A549 (cell line): Measurements from ENCODE around the gene SLC9A9. TPM values are rescaled to one million over a fixed set of nuclear protein-coding genes. Genes with fewer than 3 reads are reported as not detected.

Experiments used
- ATAC-seq, 2 experiments: fragments of 200-7000 bp in 1 of 2; fragments of >200 bp in 1 of 2; cut with Nextera tagmentation in 1 of 2; cut with Tn5 transposase in 1 of 2; 3 replicates each; pipeline versions ENCODE4 v1.8.0 to v1.9.1; 2018 to 2020; ENCODE audit warnings: mild to moderate bottlenecking in 1 of 2, moderate library complexity in 1 of 2
- CTCF ChIA-PET: fragments of 300-600 bp; sonication (Branson Sonifier 250); formaldehyde crosslinking; extraction: SDS; loops from one replicate; lab custom pipeline; 2021; ENCODE audit warnings: antibody characterized with exemption, inconsistent platforms; lab: Yijun Ruan, JAX
- POLR2A ChIA-PET: fragments of 350-600 bp; formaldehyde crosslinking; extraction: SDS; loops from one replicate; lab custom pipeline; 2021; ENCODE audit warnings: antibody characterized with exemption, inconsistent platforms; lab: Yijun Ruan, JAX
- DNase-seq, 2 experiments: peaks; one replicate each; pipeline versions ENCODE4 v3.0.0 to v3.0.0-alpha.2; 2011 to 2016; ENCODE audit warnings: low read depth in 1 of 2, low spot score in 1 of 2
- FAIRE-seq: peaks from 2 replicates; lab custom pipeline; 2011; peaks lifted over from hg19 to GRCh38; lab: Jason Lieb, UNC
- H3K27ac ChIP-seq, 2 experiments: fragments of >200 bp; sonication (Bioruptor Twin); formaldehyde crosslinking; 3 replicates each; pipeline ENCODE4 v1.5.1; 2016 to 2017
- H3K4me1 ChIP-seq: fragments of >200 bp; sonication (Bioruptor Twin); formaldehyde crosslinking; 3 replicates; pipeline ENCODE4 v1.6.1; 2016
- H3K4me2 ChIP-seq: fragments of >200 bp; sonication (Bioruptor Twin); formaldehyde crosslinking; 3 replicates; pipeline ENCODE4 v1.6.1; 2016
- H3K4me3 ChIP-seq: fragments of >200 bp; sonication (Bioruptor Twin); formaldehyde crosslinking; 3 replicates; pipeline ENCODE4 v1.5.1; 2016
- H3K9me3 ChIP-seq: fragments of >200 bp; sonication (Bioruptor Twin); formaldehyde crosslinking; 3 replicates; pipeline ENCODE4 v1.6.1; 2016
- ATOH8 ChIP-seq: fragments of 250-450 bp; sonication (Bioruptor Pico); IDR thresholded peaks from 2 replicates; pipeline ENCODE4 v1.5.0; 2020; ENCODE audit warnings: low read depth, mild to moderate bottlenecking, moderate library complexity
- BCL3 ChIP-seq: fragments of >200 bp; sonication (Bioruptor Twin); formaldehyde crosslinking; IDR thresholded peaks from 3 replicates; pipeline ENCODE4 v1.6.1; 2016
- CBX2 ChIP-seq: fragments of 200-600 bp; sonication (generic); IDR thresholded peaks from 2 replicates; pipeline ENCODE4 v1.6.1; 2016; ENCODE audit warnings: low read depth, mild to moderate bottlenecking, borderline replicate concordance
- CBX8 ChIP-seq: fragments of 200-600 bp; sonication (generic); IDR thresholded peaks from 2 replicates; pipeline ENCODE4 v1.6.1; 2016
- CHD2 ChIP-seq: fragments of 150-350 bp; IDR thresholded peaks from 2 replicates; pipeline ENCODE4 v1.6.1; 2014; ENCODE audit warnings: low read length; ENCODE audit not compliant: partially characterized antibody
- CHD4 ChIP-seq: fragments of 200-600 bp; sonication (generic); IDR thresholded peaks from 2 replicates; pipeline ENCODE4 v1.6.1; 2016; ENCODE audit warnings: antibody characterized with exemption, mild to moderate bottlenecking, borderline replicate concordance
- CTCF ChIP-seq: fragments of >200 bp; sonication (Bioruptor Twin); formaldehyde crosslinking; IDR thresholded peaks from 3 replicates; pipeline ENCODE4 v1.5.1; 2016
- ELK1 ChIP-seq: fragments of 150-350 bp; IDR thresholded peaks from 2 replicates; pipeline ENCODE4 v1.6.1; 2014; ENCODE audit warnings: low read depth, mild to moderate bottlenecking, low read length
- EP300 ChIP-seq, 2 experiments: fragments of >200 bp; sonication (Bioruptor Twin); formaldehyde crosslinking; IDR thresholded peaks; 2 replicates in 1 of 2; 3 replicates in 1 of 2; pipeline ENCODE4 v1.6.1; 2016 to 2017
- ESRRA ChIP-seq: fragments of 150-350 bp; IDR thresholded peaks from 2 replicates; pipeline ENCODE4 v1.6.1; 2014; ENCODE audit warnings: mild to moderate bottlenecking, low read length, borderline replicate concordance
- FOSB ChIP-seq: fragments of 250-450 bp; sonication (Bioruptor Pico); IDR thresholded peaks from 2 replicates; pipeline ENCODE4 v1.5.0; 2020; ENCODE audit warnings: mild to moderate bottlenecking, moderate library complexity
- JUNB ChIP-seq: fragments of >200 bp; sonication (Bioruptor Twin); formaldehyde crosslinking; IDR thresholded peaks from 2 replicates; pipeline ENCODE4 v1.6.1; 2016
- KDM5A ChIP-seq: fragments of 200-600 bp; sonication (generic); IDR thresholded peaks from 2 replicates; pipeline ENCODE4 v1.6.1; 2016; ENCODE audit warnings: antibody characterized with exemption, mild to moderate bottlenecking
- MAFK ChIP-seq: fragments of 450-650 bp; IDR thresholded peaks from 2 replicates; pipeline ENCODE4 v1.6.1; 2014; ENCODE audit not compliant: partially characterized antibody
- MAX ChIP-seq: IDR thresholded peaks from 2 replicates; pipeline ENCODE4 v1.6.1; 2012
- MYC ChIP-seq: IDR thresholded peaks from 2 replicates; pipeline ENCODE4 v1.6.1; 2012; ENCODE audit warnings: mild to moderate bottlenecking, inconsistent platforms, low read length, improper control_type of control experiment, borderline replicate concordance
- NFE2L2 ChIP-seq: fragments of 150-350 bp; conservative IDR thresholded peaks from 2 replicates; pipeline ENCODE4 v1.6.1; 2014; ENCODE audit warnings: low read length
- NR3C1 ChIP-seq: fragments of >200 bp; sonication (Bioruptor Twin); formaldehyde crosslinking; IDR thresholded peaks from 3 replicates; pipeline ENCODE4 v1.6.1; 2017
- POLR2A ChIP-seq: IDR thresholded peaks from 2 replicates; pipeline ENCODE4 v1.6.1; 2012; ENCODE audit warnings: mild to moderate bottlenecking, low read length
- RCOR1 ChIP-seq: fragments of 150-350 bp; IDR thresholded peaks from 2 replicates; pipeline ENCODE4 v1.6.1; 2014; ENCODE audit warnings: antibody characterized with exemption, low read length, low read depth
- REST ChIP-seq: fragments of 200-600 bp; sonication (generic); IDR thresholded peaks from 2 replicates; pipeline ENCODE4 v1.6.1; 2016; ENCODE audit warnings: antibody characterized with exemption, mild to moderate bottlenecking, moderate library complexity
- RFX5 ChIP-seq: fragments of 450-650 bp; IDR thresholded peaks from 2 replicates; pipeline ENCODE4 v1.7.1; 2014; ENCODE audit warnings: antibody characterized with exemption, mild to moderate bottlenecking, moderate library complexity
- USF2 ChIP-seq: fragments of 450-650 bp; IDR thresholded peaks from 2 replicates; pipeline ENCODE4 v1.6.1; 2014; ENCODE audit warnings: antibody characterized with exemption
- ZC3H11A ChIP-seq: fragments of 450-650 bp; IDR thresholded peaks from 2 replicates; pipeline ENCODE4 v1.6.1; 2014; ENCODE audit warnings: antibody characterized with exemption, mild to moderate bottlenecking
- WGBS: methylation state at CpG from one replicate; pipeline ENCODE4 v1.1.6; 2017; ENCODE audit errors: missing lambda C conversion rate; 5-methylcytosine and 5-hydroxymethylcytosine counted together
- polyA plus RNA-seq, 4 experiments: library from polyadenylated mRNA; depleted of rRNA in 3 of 4; stranded (reverse); fragments of >200 nt; fragmentation: RNase III in 1 of 4; extraction: RNeasy Plus Mini Kit Qiagen cat#74134 plus additional on column Dnase treatment in 1 of 4; gene quantifications; 2 replicates in 3 of 4; 3 replicates in 1 of 4; pipeline ENCODE4 v1.2.3, GENCODE V29; 2011 to 2017

SLC9A9 gene
- polyA plus RNA-seq, 2 of the 4 experiments (the other 2 are of a cell fraction) = 0.10 to 0.32 TPM

- TF ChIP-seq NFE2L2 (no peak), MAX (no peak), MYC (no peak), POLR2A (no peak), MAFK (no peak), USF2 (no peak)
- ChIA-PET POLR2A (no interaction called here), CTCF (no interaction called here)
- ATAC-seq (no peak), DNase-seq (no peak), FAIRE-seq (no peak)
- no peaks in the 10 kb centered on the region for H3K4me1 ChIP-seq
- WGBS = 0% methylated on average over 2 of the region's 2 CpGs
- no peaks in the 10 kb centered on the region for H3K9me3 ChIP-seq
- no peak overlapping the region for H3K4me2 ChIP-seq
- no peak overlapping the region for H3K27ac ChIP-seq
- no peak overlapping the region for H3K4me3 ChIP-seq
Measured at GRCh38 chr3:143731776-143732175, 116.5 kb downstream of the SLC9A9 start.

GRCh38 chr3:143731320-143731719 lies 116.9 kb downstream of the SLC9A9 start:
- ChIA-PET CTCF (no interaction called here), POLR2A (no interaction called here)
- Histone ChIP-seq H3K4me3 (no peak overlapping the region), H3K4me1 (no peaks in the 10 kb centered on the region), H3K9me3 (no peaks in the 10 kb centered on the region), H3K27ac (no peak overlapping the region), H3K4me2 (no peak overlapping the region)
- ATAC-seq = no peak
- TF ChIP-seq FOSB (CRISPR knock-in tag) = no peak
- TF ChIP-seq CHD4 = no peak
- no peak for TF ChIP-seq CBX2
- no peak for TF ChIP-seq CTCF
- no peak for TF ChIP-seq JUNB
- no peak for TF ChIP-seq ATOH8
- TF ChIP-seq RCOR1 = no peak
- TF ChIP-seq EP300 (IDR thresholded peaks at IDR 0.05) = no peak
- TF ChIP-seq KDM5A = no peak
- no peak for TF ChIP-seq NR3C1
- no peak for TF ChIP-seq CBX8
- no peak for TF ChIP-seq RFX5
- TF ChIP-seq ELK1 = no peak
- no peak for TF ChIP-seq ESRRA
- no peak for TF ChIP-seq BCL3
- no peak for TF ChIP-seq CHD2
- no peak for TF ChIP-seq ZC3H11A
- TF ChIP-seq REST = no peak
- no peak for DNase-seq
- no peak for FAIRE-seq
- WGBS = 6% methylated on average over 1 of the region's 1 CpG
